Measurements from ENCODE around the gene SLC6A12. TPM values are rescaled to one million over a fixed set of nuclear protein-coding genes. Genes with fewer than 3 reads are reported as not detected.

The SLC6A12 gene
- total and polyA plus RNA-seq, 9 of the 15 experiments (the other 6 are each of a cell fraction or from before 2014, with no cell fraction given), result not detected

GRCh38 chr12:206746-207440 lies 7.1 kb downstream of the SLC6A12 start (continued):
- TF ChIP-seq, protein P1, sequence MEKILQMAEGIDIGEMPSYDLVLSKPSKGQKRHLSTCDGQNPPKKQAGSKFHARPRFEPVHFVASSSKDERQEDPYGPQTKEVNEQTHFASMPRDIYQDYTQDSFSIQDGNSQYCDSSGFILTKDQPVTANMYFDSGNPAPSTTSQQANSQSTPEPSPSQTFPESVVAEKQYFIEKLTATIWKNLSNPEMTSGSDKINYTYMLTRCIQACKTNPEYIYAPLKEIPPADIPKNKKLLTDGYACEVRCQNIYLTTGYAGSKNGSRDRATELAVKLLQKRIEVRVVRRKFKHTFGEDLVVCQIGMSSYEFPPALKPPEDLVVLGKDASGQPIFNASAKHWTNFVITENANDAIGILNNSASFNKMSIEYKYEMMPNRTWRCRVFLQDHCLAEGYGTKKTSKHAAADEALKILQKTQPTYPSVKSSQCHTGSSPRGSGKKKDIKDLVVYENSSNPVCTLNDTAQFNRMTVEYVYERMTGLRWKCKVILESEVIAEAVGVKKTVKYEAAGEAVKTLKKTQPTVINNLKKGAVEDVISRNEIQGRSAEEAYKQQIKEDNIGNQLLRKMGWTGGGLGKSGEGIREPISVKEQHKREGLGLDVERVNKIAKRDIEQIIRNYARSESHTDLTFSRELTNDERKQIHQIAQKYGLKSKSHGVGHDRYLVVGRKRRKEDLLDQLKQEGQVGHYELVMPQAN (IDR thresholded peaks at IDR 0.05; ENCODE audit: borderline replicate concordance), result no peak
- TF ChIP-seq SMARCB1 (IDR thresholded peaks at IDR 0.05; ENCODE audit: insufficient read length, low read depth) (no peak), PTTG1 (tag; IDR thresholded peaks at IDR 0.05; ENCODE audit: low read depth) (no peak), ZNF232 (CRISPR knock-in tag; IDR thresholded peaks at IDR 0.05) (no peak), ZNF239 (CRISPR knock-in tag; IDR thresholded peaks at IDR 0.05) (no peak), GMEB1 (CRISPR knock-in tag; IDR thresholded peaks at IDR 0.05) (no peak)

- WGBS (ENCODE audit: insufficient coverage, low coverage, missing lambda C conversion rate), result 9% methylated on average over 4 of the region's 4 CpGs
- Histone ChIP-seq H2AFZ (ENCODE audit: low read depth, low read length) (no peak overlapping the region), H3K9me1 (ENCODE audit: control insufficient read depth, insufficient read depth, low read length) (no peaks in the 10 kb centered on the region), H3K9me3 (replicated peaks; ENCODE audit: control insufficient read depth, insufficient read depth, low read depth, low read length) (no peaks in the 10 kb centered on the region), H3K4me3 (no peak overlapping the region), H4K20me1 (replicated peaks; ENCODE audit: control insufficient read depth, insufficient read depth, low read length) (0 out of 2 replicates have a peak, but pooled peaks cover 6% of the 10 kb centered on the region), H3K79me2 (ENCODE audit: control insufficient read depth, insufficient read depth, low read length) (no peaks in the 10 kb centered on the region), H3K27ac (ENCODE audit: extremely low read depth, low read depth, low read length) (no peak overlapping the region), H3K4me1 (replicated peaks in 1 of 2; ENCODE audit: control insufficient read depth in 2 of 2, insufficient read depth in 2 of 2, low read length in 2 of 2) (peaks cover 0 to 12% of the 10 kb centered on the region in 2 experiments; a peak in 3 of 5 replicates), H3K9ac (ENCODE audit: insufficient read depth in 1 of 2, low read depth in 2 of 2, low read length in 2 of 2) (no peak overlapping the region), H3K27me3 (ENCODE audit: control insufficient read depth in 2 of 2, insufficient read depth in 2 of 2, low read length in 2 of 2) (peaks cover 37 to 73% of the 10 kb centered on the region in 2 experiments), H3K36me3 (ENCODE audit: control insufficient read depth, insufficient read depth, low read length) (no peaks in the 10 kb centered on the region), H3K4me2 (ENCODE audit: insufficient read depth, low read length) (no peak overlapping the region)
- in situ Hi-C loops (cut with MboI), result no loop called here
- DNase-seq (ENCODE audit: extremely low read depth in 1 of 4, low spot score in 3 of 4) (no peak), FAIRE-seq (no peak), ATAC-seq (no peak)
- ChIA-PET POLR2A (no interaction called here), CTCF (ENCODE audit: low intra/inter-chr PET ratio) (no interaction called here)
- intact Hi-C loops (cut with micrococcal nuclease), result no loop called here
- BruUV-seq (replicated peaks), result no TSS peak
- no peak for TF ChIP-seq CUX1 (CRISPR knock-in tag; IDR thresholded peaks at IDR 0.05)
- TF ChIP-seq IRF2 (CRISPR knock-in tag; IDR thresholded peaks at IDR 0.05), result no peak
Observed at GRCh38 chr12:205026-205425, 8.9 kb downstream of the SLC6A12 start.
